ENCODE measurements around the gene PCDHA9.

GRCh38 chr5:140808889-140809291 is 39.3 kb upstream of the PCDHA9 start:
- TF ChIP-seq POLR2A (IDR thresholded peaks at IDR 0.05) (no peak), CTCF (IDR thresholded peaks at IDR 0.05) (no peak)
